Measurements from ENCODE around the gene NFAM1. TPM values are rescaled to one million over a fixed set of nuclear protein-coding genes. Genes with fewer than 3 reads are reported as not detected.

NFAM1 gene
- polyA plus RNA-seq, 1 donor from 2014 or later: 1.1 TPM

GRCh38 chr22:42337356-42337755 is 94.8 kb downstream of the NFAM1 start:
- H3K27ac Mint-ChIP-seq: no peak overlapping the region
- peaks cover 22% of the 10 kb centered on the region for H3K27me3 Mint-ChIP-seq
- H3K36me3 Mint-ChIP-seq: peaks cover 3% of the 10 kb centered on the region
- no peak overlapping the region for H3K4me3 Mint-ChIP-seq
- peaks cover 0 to 2% (median 0%) of the 10 kb centered on the region in 3 donors for H3K4me1 Mint-ChIP-seq
- peaks cover 0 to 2% (median 0%) of the 10 kb centered on the region in 3 donors for H3K9me3 Mint-ChIP-seq

- Mint-ChIP-seq H3K9me3 (no peaks in the 10 kb centered on the region), H3K36me3 (peaks cover 3% of the 10 kb centered on the region), H3K27ac (no peak overlapping the region), H3K27me3 (peaks cover 17% of the 10 kb centered on the region), H3K4me1 (peaks cover 0 to 2% (median 0%) of the 10 kb centered on the region in 3 donors), H3K4me3 (no peak overlapping the region)
These were observed 95.5 kb downstream of the NFAM1 start for GRCh38 chr22:42336527-42337227.

- Mint-ChIP-seq H3K27me3 (peaks cover 14% of the 10 kb centered on the region), H3K9me3 (no peaks in the 10 kb centered on the region), H3K36me3 (peaks cover 3% of the 10 kb centered on the region), H3K4me1 (no peaks in the 10 kb centered on the region), H3K27ac (no peak overlapping the region), H3K4me3 (no peak overlapping the region)
These were observed 96.3 kb downstream of the NFAM1 start for GRCh38 chr22:42335839-42336378.

GRCh38 chr22:42334875-42335512 is 97.2 kb downstream of the NFAM1 start:
- Mint-ChIP-seq H3K9me3 (no peaks in the 10 kb centered on the region), H3K4me1 (no peaks in the 10 kb centered on the region), H3K27ac (peak overlapping the region in 1 of 3 donors; percentile 2), H3K36me3 (peaks cover 3% of the 10 kb centered on the region), H3K27me3 (peaks cover 10% of the 10 kb centered on the region), H3K4me3 (peak overlapping the region in 1 of 4 donors; percentile 27)

GRCh38 chr22:42333544-42333943 is 98.7 kb downstream of the NFAM1 start:
- Mint-ChIP-seq H3K27ac (no peak overlapping the region), H3K9me3 (no peaks in the 10 kb centered on the region), H3K36me3 (peaks cover 3% of the 10 kb centered on the region)

GRCh38 chr22:42332089-42332488 is 100.1 kb downstream of the NFAM1 start:
- H3K27ac Mint-ChIP-seq: no peak overlapping the region
- H3K9me3 Mint-ChIP-seq: no peaks in the 10 kb centered on the region
- H3K36me3 Mint-ChIP-seq: peaks cover 3% of the 10 kb centered on the region
- H3K27me3 Mint-ChIP-seq: peaks cover 8% of the 10 kb centered on the region
- peaks cover 0 to 5% (median 0%) of the 10 kb centered on the region in 3 donors for H3K4me1 Mint-ChIP-seq
- no peak overlapping the region for H3K4me3 Mint-ChIP-seq

More at GRCh38 chr22:42333544-42333943, 98.7 kb downstream of the NFAM1 start:
- H3K27me3 Mint-ChIP-seq: peaks cover 7% of the 10 kb centered on the region
- H3K4me1 Mint-ChIP-seq: no peaks in the 10 kb centered on the region
- no peak overlapping the region for H3K4me3 Mint-ChIP-seq

GRCh38 chr22:42331014-42331413 is 101.2 kb downstream of the NFAM1 start:
- Mint-ChIP-seq H3K27me3 (peaks cover 6% of the 10 kb centered on the region), H3K4me1 (peaks cover 0 to 5% (median 0%) of the 10 kb centered on the region in 3 donors), H3K36me3 (no peaks in the 10 kb centered on the region), H3K9me3 (no peaks in the 10 kb centered on the region), H3K27ac (no peak overlapping the region), H3K4me3 (no peak overlapping the region)

Other genes with a start within 250 kb of the NFAM1 start
- gene TCF20, start 161.8 kb downstream of the NFAM1 start, polyA plus RNA-seq: 1.4 TPM
- 74.7 TPM for gene RRP7A, start 87.4 kb upstream of the NFAM1 start, polyA plus RNA-seq
- gene SERHL2, start 121.6 kb upstream of the NFAM1 start, polyA plus RNA-seq: 4.5 TPM
- gene POLDIP3, start 182.5 kb upstream of the NFAM1 start, polyA plus RNA-seq: 78.2 TPM
- 0.51 TPM for gene ATP5MGL, start 208.2 kb upstream of the NFAM1 start, polyA plus RNA-seq
- gene CYB5R3, start 217.0 kb upstream of the NFAM1 start, polyA plus RNA-seq: 138 TPM